ENCODE data around the gene EEA1.

GRCh38 chr12:92961949-92962348 lies 32.9 kb upstream of the EEA1 start:
- TF ChIP-seq CTCF (IDR thresholded peaks at IDR 0.05), result no peak
- TF ChIP-seq POLR2A (IDR thresholded peaks at IDR 0.05), result no peak
